GM20000 (cell line): ENCODE measurements around the gene SDHC.

ENCODE experiments used
- DNase-seq: peaks from one replicate; pipeline ENCODE4 v3.0.0; 2012; ENCODE audit warnings: low spot score
- TF ChIP-seq, protein P1 (sequence below): IDR thresholded peaks from 2 replicates; pipeline ENCODE4 v1.5.1; 2012; ENCODE audit warnings: mild to moderate bottlenecking, control low read depth; ENCODE audit errors: extremely low read depth, missing control alignments

The SDHC gene

DNA sequence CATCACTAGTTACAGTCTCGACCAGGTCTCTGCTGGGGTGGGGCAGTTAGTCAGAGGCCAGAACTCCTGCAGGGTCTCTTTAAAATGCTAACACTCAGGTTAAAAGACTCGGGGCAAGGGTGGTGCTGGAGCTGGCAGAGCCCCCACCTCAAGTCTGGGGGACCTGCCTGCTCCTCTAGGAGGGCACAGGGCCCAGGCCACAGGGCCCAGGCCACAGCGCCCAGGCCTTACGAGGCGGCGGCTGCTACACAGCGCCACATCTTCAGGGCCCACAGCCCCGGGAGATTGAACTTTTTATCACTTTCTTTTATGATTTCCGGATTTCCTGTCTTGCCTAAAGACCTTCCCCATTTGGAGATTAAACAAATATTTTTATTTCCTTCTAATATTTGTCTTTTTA, 14.8 kb upstream of the SDHC start:
- DNase-seq: no peak
- TF ChIP-seq, protein P1, sequence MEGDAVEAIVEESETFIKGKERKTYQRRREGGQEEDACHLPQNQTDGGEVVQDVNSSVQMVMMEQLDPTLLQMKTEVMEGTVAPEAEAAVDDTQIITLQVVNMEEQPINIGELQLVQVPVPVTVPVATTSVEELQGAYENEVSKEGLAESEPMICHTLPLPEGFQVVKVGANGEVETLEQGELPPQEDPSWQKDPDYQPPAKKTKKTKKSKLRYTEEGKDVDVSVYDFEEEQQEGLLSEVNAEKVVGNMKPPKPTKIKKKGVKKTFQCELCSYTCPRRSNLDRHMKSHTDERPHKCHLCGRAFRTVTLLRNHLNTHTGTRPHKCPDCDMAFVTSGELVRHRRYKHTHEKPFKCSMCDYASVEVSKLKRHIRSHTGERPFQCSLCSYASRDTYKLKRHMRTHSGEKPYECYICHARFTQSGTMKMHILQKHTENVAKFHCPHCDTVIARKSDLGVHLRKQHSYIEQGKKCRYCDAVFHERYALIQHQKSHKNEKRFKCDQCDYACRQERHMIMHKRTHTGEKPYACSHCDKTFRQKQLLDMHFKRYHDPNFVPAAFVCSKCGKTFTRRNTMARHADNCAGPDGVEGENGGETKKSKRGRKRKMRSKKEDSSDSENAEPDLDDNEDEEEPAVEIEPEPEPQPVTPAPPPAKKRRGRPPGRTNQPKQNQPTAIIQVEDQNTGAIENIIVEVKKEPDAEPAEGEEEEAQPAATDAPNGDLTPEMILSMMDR: no peak

DNA sequence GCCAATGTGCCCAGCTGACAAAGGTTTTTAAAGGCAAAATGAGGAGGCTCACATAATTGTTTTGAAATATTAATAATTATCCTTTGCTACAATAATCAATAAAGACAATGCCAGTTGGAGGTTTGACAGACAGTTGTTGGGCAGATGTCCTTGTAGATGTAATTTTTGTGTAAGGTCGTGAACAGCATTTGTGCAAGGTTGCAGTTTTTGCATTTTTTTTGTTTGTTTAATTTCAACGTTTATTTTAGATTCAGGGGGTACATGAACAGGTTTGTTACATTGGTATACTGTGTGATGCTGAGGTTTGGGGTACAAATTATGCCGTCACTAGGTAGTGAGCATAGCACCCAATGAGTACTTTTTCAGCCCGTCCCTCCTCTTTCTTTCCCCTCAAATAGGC, 13.7 kb upstream of the SDHC start:
- no peak for DNase-seq
- TF ChIP-seq, protein P1: no peak

DNA sequence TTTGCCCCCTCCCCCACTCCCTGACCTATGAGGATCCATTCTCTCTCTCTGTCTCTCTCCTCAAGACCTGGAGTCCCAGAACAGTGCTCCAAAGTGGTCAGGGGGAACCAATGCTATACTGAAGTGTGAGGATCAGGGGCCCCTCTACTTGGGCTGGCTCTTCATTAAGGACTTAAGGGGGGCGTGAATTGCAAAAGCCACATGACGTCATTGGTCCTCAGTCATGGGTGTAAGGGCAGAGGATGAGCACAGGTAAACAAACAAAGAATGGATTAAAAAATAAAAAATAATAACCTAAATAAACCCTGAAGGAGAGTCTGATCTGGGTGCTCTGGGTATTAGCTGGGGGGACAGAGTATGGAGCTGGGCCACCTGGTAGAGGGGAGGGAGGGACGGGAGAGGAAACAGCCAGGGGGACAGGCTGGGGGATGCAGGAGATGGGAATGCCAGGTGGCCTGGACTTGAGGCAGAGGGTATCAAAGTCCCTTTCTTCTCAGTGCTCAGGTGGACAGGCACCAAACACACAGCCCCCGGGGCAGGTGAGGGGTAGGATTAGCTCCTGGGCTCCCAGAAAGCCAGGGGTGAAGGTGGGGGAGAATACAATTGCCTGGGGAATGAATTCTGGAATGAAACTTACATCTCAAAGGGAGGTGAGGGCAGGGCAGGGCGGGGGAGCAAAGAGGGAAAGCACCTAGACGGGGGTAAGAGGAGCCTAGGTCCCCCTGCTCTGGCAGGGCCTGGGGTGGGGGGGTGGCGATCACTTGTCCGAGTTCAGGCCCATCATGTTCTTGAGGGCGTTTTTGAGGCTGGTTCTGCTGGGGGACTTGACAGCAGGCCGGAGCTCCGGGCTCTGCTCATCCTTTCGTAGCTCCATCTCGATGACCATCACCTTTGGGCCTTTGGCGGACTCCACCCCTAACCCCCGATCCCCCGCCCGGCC, 9.0 kb upstream of the SDHC start:
- TF ChIP-seq, protein P1: no peak

DNA sequence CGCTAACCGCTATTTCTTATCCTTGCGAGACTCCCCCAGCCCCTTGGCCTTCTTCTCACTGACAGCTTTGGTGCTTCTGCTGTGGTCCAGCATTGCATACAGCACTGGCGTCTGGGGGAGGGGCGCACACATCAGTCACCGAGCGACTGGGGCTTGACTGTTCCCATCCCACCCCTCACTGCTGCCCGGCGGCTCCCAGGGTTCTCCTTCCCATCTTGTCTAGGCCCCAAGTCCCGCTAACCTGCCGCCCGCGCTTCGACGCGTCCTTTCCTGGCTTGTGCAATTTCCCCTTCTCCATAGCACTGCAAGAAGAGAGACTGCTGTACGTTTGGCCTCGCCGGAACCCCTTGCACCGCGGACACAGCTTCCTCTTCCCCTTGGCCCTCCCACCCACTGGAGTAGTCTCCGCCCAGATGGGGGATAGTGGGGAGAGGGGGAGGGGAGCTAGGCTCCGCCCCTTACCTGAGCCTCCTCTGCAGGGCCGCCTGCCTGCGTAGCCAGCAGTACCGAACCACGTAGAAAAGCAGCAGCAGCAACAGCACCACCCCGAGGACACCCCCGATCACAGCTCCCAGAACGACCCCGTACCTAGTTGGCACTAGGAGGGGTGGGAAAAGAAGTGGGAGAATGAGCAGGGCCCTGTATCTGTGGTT, 8.2 kb upstream of the SDHC start:
- peak; percentile 88 for DNase-seq
- TF ChIP-seq, protein P1: peak; percentile 5

More for the DNA sequence above, 9.0 kb upstream of the SDHC start:
- DNase-seq: no peak

DNA sequence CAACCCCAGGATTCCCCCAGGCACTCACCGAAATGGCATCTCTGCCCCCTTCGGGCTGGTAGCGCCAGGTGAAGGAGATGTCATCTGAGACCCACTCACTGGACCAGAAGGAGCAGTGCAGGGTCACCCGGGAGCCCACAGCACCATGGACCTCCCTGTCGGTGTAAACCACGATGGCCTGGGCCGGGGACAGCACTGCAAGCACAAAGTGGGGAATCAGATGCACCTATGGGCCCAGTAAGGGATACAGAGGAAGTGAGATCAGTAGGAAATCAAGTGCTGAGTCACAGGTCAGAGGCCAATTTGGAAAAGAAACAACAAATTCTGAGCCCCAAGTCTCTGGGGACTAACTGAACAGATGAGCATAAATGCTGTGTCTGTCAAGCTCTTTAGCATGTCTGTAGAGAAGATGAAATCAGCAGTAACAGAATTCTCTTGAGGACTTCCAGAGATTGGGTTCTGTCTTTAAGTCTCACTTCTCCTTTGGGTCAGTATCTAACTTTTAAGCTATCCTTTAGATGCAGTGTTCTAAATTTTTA, 6.9 kb upstream of the SDHC start:
- no peak for DNase-seq
- TF ChIP-seq, protein P1: no peak

DNA sequence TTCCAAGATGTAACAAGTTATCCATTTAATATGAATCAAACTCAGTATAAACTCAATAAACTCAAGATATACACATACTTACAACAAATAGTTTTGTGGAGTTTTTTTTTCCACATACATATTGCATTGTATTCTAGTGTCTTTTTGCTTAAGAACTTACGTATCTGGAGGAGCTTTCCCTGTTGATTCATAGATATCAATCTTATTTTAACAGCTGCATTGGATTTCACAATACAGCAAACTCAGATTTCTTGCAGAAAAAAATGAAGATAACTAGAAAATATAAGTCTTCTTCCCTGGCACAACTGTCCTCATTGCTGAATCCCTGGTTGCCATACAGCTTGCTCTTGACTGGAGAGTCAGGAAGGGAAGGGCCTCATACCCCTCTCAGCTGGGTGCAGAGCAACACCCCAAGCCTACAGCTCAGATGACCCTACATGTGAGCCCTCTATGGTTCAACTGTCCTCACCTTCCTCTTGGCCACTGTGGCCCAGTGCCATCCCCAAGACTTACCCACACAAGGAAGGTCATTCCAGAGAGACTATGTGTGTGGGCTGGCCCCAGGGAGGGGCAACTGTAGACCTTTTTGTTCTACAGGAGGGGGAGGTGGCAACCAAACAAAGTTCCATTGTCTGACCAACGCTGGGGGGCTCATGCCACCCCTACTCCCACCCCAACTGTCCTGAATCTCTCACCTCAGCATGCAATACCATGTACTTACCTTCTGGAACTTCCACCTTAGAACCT, 6.1 kb upstream of the SDHC start:
- TF ChIP-seq, protein P1: no peak
- no peak for DNase-seq
